Duodenal mucosa (tissue), 2 donors: ENCODE results near the gene ZNF281.
"Not testable (repeated sequence)": the region's sequence is repeated elsewhere in the genome, so short reads cannot be mapped to it uniquely, and the experiment has no call there.

Experiments
- H3K27ac ChIP-seq: one replicate; pipeline ENCODE4 v1.7.0; 2013; ENCODE audit warnings: low read depth, low read length
- H3K27me3 ChIP-seq, 2 donors: one replicate each; pipeline ENCODE4 v1.7.0; 2013; ENCODE audit warnings: low read length in 2 of 2, control low read depth in 1 of 2; ENCODE audit not compliant: insufficient read depth in 2 of 2, control insufficient read depth in 1 of 2
- H3K36me3 ChIP-seq, 2 donors: one replicate each; pipeline ENCODE4 v1.7.0; 2013; ENCODE audit warnings: low read length in 2 of 2, control low read depth in 1 of 2; ENCODE audit not compliant: insufficient read depth in 2 of 2, control insufficient read depth in 1 of 2
- H3K4me1 ChIP-seq, 2 donors: one replicate each; pipeline ENCODE4 v1.7.0; 2013; ENCODE audit warnings: low read length in 2 of 2, control low read depth in 1 of 2; ENCODE audit not compliant: insufficient read depth in 2 of 2, control insufficient read depth in 1 of 2
- H3K4me3 ChIP-seq, 2 donors: one replicate each; pipeline ENCODE4 v1.7.0; 2013; ENCODE audit warnings: low read length in 2 of 2, low read depth in 1 of 2
- H3K9ac ChIP-seq, 2 donors: one replicate each; pipeline ENCODE4 v1.7.0; 2013; ENCODE audit warnings: low read length in 2 of 2, low read depth in 1 of 2
- H3K9me3 ChIP-seq, 2 donors: one replicate each; pipeline ENCODE4 v1.7.0; 2013; ENCODE audit warnings: low read length in 2 of 2, control low read depth in 1 of 2; ENCODE audit not compliant: control insufficient read depth in 1 of 2

ZNF281 gene

GRCh38 chr1:200429221-200429751, 19.4 kb upstream of the ZNF281 start:
- Histone ChIP-seq H3K4me3 (no peak overlapping the region), H3K9me3 (no peaks in the 10 kb centered on the region), H3K27me3 (no peaks in the 10 kb centered on the region), H3K9ac (no peak overlapping the region), H3K27ac (no peak overlapping the region), H3K36me3 (no peaks in the 10 kb centered on the region), H3K4me1 (no peaks in the 10 kb centered on the region)

- no peak overlapping the region for H3K27ac ChIP-seq
Observed at GRCh38 chr1:200428482-200429205, 18.8 kb upstream of the ZNF281 start.

GRCh38 chr1:200427744-200428143, 17.9 kb upstream of the ZNF281 start:
- Histone ChIP-seq H3K36me3 (no peaks in the 10 kb centered on the region), H3K9me3 (no peaks in the 10 kb centered on the region), H3K4me1 (no peaks in the 10 kb centered on the region), H3K27me3 (no peaks in the 10 kb centered on the region), H3K27ac (no peak overlapping the region), H3K4me3 (no peak overlapping the region), H3K9ac (no peak overlapping the region)

More at GRCh38 chr1:200428482-200429205, 18.8 kb upstream of the ZNF281 start:
- Histone ChIP-seq H3K4me3 (no peak overlapping the region), H3K27me3 (no peaks in the 10 kb centered on the region), H3K4me1 (no peaks in the 10 kb centered on the region), H3K9ac (no peak overlapping the region), H3K9me3 (no peaks in the 10 kb centered on the region), H3K36me3 (no peaks in the 10 kb centered on the region)

- Histone ChIP-seq H3K4me1 (no peaks in the 10 kb centered on the region), H3K9ac (no peak overlapping the region), H3K27me3 (no peaks in the 10 kb centered on the region), H3K4me3 (no peak overlapping the region), H3K27ac (no peak overlapping the region), H3K9me3 (no peaks in the 10 kb centered on the region), H3K36me3 (no peaks in the 10 kb centered on the region)
Observed at GRCh38 chr1:200426196-200426595, 16.4 kb upstream of the ZNF281 start.

- no peak overlapping the region for H3K9ac ChIP-seq
Observed at GRCh38 chr1:200423235-200423634, 13.4 kb upstream of the ZNF281 start.

GRCh38 chr1:200422211-200422610, 12.4 kb upstream of the ZNF281 start:
- Histone ChIP-seq H3K27me3 (no peaks in the 10 kb centered on the region), H3K27ac (no peak overlapping the region), H3K36me3 (no peaks in the 10 kb centered on the region), H3K9me3 (no peaks in the 10 kb centered on the region), H3K9ac (no peak overlapping the region), H3K4me3 (no peak overlapping the region), H3K4me1 (no peaks in the 10 kb centered on the region)

More at GRCh38 chr1:200423235-200423634, 13.4 kb upstream of the ZNF281 start:
- Histone ChIP-seq H3K4me1 (no peaks in the 10 kb centered on the region), H3K36me3 (no peaks in the 10 kb centered on the region), H3K4me3 (no peak overlapping the region), H3K27ac (no peak overlapping the region), H3K27me3 (no peaks in the 10 kb centered on the region), H3K9me3 (no peaks in the 10 kb centered on the region)

GRCh38 chr1:200415789-200416593, 6.2 kb upstream of the ZNF281 start:
- H3K27me3 ChIP-seq: no peaks in the 10 kb centered on the region
- H3K36me3 ChIP-seq: no peaks in the 10 kb centered on the region
- H3K9ac ChIP-seq: no peak overlapping the region
- peaks cover 2 to 9% of the 10 kb centered on the region in 2 donors for H3K4me1 ChIP-seq
- H3K9me3 ChIP-seq: no peaks in the 10 kb centered on the region
- H3K27ac ChIP-seq: no peak overlapping the region
- H3K4me3 ChIP-seq: no peak overlapping the region

- no peak overlapping the region for H3K27ac ChIP-seq
- no peaks in the 10 kb centered on the region for H3K9me3 ChIP-seq
- H3K36me3 ChIP-seq: no peaks in the 10 kb centered on the region
- H3K4me3 ChIP-seq: no peak overlapping the region
- peaks cover 8 to 9% of the 10 kb centered on the region in 2 donors for H3K4me1 ChIP-seq
- no peaks in the 10 kb centered on the region for H3K27me3 ChIP-seq
- H3K9ac ChIP-seq: no peak overlapping the region
Observed at GRCh38 chr1:200415227-200415626, 5.4 kb upstream of the ZNF281 start.

GRCh38 chr1:200414657-200415056, 4.8 kb upstream of the ZNF281 start:
- Histone ChIP-seq H3K9ac (no peak overlapping the region), H3K4me1 (peaks cover 8 to 9% of the 10 kb centered on the region in 2 donors)

GRCh38 chr1:200413766-200414165, 3.9 kb upstream of the ZNF281 start:
- H3K36me3 ChIP-seq, H3K27me3 ChIP-seq, H3K9me3 ChIP-seq, H3K27ac ChIP-seq, H3K4me3 ChIP-seq, H3K9ac ChIP-seq: not testable (repeated sequence)
- peaks cover 12% of the 10 kb centered on the region in 2 donors for H3K4me1 ChIP-seq

More at GRCh38 chr1:200414657-200415056, 4.8 kb upstream of the ZNF281 start:
- Histone ChIP-seq H3K27me3 (no peaks in the 10 kb centered on the region), H3K9me3 (no peaks in the 10 kb centered on the region), H3K4me3 (no peak overlapping the region), H3K36me3 (no peaks in the 10 kb centered on the region), H3K27ac (no peak overlapping the region)
